Activated CD8-positive, alpha-beta memory T cell treated with anti-CD3 and anti-CD28 coated beads, Interleukin-2, amount 50 U/mL, for 4 hours (primary cell): ENCODE results near the gene ADCY2.

Source experiments
- DNase-seq: peaks from one replicate; pipeline ENCODE4 v3.0.0-alpha.2; 2020

The ADCY2 gene

GRCh38 chr5:7518947-7519560, 123.1 kb downstream of the ADCY2 start:
- no peak for DNase-seq

GRCh38 chr5:7519564-7519963, 123.6 kb downstream of the ADCY2 start:
- no peak for DNase-seq

- DNase-seq = no peak
Observed at GRCh38 chr5:7529880-7530279, 133.9 kb downstream of the ADCY2 start.

GRCh38 chr5:7533941-7534340, 138.0 kb downstream of the ADCY2 start:
- DNase-seq = no peak

DNA sequence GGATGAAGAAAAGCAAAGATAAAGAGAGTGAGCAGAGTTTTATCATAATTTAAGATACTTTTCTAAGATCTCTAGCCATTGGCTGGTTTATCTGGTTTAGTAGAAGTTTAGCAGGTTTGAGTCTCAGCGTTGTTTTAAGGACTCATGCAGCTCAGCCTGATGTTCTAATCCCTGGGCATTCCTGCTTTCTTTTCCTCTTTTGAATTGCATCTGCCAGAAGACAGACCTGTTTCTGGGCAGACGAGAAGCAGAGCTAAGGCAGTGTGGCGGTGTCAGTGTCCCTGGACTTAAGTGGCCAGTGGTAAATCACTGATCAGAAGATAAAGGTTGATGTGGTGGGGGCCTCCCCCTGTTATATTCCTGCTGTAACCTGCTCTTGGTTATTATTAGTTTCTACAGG, 138.6 kb downstream of the ADCY2 start:
- no peak for DNase-seq

GRCh38 chr5:7537573-7537972, 141.6 kb downstream of the ADCY2 start:
- no peak for DNase-seq

DNA sequence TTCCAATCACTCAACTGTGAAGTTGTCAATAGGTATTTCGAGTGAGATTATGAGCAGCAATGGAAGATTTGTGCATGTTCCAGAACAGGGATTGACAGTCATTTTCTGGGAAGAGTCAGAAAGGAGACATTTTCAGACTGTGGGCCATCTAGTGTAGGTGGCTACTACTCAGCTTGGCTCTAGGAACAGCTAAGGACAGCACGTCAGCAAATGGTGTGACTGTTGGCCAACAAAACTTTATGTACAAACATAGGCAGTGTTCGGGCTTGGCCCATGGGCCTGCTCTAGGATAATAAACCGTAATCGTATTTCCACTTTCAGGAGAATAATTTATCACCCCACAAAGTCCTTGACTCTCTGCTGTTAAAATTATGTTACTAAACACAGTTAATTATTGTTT, 143.6 kb downstream of the ADCY2 start:
- no peak for DNase-seq

DNA sequence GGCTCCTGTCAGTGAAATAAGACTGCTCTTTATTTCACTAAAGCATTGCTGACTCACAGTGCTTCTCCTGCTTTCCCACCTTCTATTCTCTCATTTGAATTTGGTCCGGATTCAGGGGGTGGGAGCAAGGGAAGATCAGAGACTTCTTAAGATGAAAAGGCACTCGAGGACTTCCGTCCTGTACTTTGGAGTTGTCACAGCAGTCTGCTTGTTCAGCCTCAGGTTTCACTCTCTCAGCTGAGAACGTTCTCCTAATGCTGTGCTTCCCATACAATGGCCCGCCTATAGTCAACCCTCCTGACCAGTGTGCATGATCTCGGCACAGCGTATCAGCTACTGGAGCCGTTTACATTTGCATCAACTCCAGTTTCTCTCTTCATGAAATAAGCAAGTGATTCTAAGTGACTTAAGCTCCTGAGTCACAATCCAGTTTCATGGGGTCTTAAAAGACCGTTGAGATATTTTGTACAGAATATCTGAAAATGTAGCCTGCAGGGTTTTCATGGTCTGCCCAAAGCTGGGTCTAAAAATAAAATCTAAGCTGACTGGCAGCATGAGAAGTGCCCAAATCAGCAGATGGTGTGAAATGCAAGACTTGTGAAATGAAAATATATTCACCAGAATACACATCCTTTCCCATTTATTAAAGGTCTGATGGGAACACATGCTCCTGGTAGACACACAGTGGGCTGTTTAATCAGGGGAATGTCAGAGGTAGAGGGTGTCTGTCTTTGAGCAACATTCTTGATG, 145.0 kb downstream of the ADCY2 start:
- no peak for DNase-seq

GRCh38 chr5:7541898-7542297, 146.0 kb downstream of the ADCY2 start:
- DNase-seq = no peak

DNA sequence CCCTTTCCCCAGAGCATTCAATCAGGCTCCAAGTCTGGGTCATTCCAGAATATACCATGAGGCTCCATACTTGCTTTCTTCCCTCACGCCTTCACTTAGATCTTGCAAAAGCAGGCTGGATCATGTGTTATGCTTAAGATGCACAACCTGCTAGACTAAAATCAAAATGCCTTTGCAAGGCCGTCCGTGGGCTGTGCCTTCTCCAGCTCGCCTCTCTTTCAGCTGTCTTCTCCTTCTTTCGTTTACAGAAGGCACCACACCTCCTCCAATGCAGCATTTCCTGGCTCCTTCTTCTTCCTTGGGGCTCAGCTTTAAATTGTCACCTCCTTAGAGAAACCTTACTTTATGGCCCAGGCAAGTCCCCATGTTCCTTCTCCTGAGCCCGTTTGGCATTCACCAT, 150.6 kb downstream of the ADCY2 start:
- no peak for DNase-seq

DNA sequence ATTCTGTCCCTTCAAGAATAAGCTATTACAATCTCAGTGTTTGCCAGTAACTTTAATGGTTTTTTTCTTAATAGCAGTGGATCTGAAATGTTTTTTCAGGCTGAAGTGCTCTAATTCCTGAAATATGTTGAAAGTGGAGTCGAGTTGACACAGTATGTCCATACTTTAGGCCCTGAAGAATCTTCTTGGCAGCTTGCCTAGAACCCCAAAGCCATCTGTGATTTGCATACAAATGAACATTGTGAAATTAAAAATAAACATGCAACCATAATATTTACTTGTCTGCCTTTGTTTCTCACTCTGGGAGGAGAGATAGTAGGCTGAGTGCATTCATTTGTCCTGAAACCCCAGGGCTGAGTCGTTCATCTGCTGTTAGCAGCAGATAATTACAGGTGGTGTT, 152.7 kb downstream of the ADCY2 start:
- no peak for DNase-seq

DNA sequence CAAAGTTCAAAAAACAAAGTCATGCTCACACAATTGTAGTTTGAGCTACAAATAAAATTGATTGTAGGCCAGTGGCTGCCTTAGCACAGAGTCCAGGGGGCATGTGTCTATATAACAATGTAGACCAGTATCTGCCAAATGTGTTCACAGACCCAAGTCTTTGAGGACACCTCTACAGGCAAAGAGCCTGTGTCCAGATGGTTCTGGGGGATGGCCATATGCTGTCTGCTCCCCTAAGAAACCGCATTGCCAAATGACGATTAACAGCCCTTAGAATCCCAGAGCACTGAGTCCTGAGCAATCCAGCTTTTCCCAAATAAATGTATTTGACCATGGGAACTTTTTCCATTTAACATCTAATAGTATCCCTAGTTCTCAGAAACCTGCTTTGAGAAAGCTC, 169.6 kb downstream of the ADCY2 start:
- DNase-seq = no peak

DNA sequence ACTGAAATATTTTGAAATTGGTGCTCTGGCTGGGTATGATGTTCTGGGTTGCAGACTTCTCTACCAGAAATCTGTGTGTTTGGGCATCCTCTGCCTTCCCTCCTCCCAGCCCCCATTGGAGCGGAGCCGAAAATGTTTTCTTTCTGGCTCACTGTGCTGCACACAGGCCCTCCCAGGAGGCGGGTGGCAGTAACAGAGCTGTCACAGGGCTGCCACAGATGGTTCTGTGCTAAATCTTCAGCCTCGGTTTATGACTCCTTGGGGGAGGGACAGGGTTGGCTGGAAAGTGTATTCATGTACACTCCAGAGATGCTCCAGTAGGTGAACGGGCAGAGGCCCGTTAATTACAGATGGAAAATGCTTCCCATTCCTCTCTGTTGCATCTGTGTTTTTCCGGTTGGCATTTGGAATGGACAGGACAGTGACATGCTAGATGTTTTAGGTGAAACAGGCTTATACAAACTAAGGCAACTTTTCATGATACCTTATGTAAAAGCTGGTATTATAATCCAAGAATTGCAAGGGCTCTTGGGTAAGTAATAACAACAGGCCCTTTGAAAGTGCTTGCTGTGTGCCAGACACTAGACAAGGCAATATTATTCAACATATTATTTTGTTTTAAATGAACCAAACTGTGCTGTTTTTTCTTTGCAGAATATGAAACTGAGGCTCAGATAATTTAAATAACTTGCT, 180.2 kb downstream of the ADCY2 start:
- DNase-seq = no peak

DNA sequence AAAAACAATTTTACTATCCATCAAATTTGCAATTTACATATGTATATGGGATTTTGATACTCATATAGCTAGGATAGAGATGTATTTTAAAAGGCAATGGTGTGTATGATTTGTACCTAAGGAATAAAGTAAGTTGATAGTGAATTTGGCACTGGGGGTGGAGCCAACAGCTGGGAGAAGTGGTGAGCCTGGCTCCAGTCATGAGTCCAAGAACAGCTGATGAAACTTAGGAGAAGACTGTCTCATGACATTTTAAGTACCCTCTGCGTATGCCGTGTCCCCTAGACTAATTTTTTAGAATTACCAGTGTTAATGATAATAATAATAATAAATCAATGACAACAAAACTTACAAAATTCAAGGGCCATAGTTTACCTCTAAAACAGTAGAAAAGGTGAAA, 181.4 kb downstream of the ADCY2 start:
- no peak for DNase-seq

DNA sequence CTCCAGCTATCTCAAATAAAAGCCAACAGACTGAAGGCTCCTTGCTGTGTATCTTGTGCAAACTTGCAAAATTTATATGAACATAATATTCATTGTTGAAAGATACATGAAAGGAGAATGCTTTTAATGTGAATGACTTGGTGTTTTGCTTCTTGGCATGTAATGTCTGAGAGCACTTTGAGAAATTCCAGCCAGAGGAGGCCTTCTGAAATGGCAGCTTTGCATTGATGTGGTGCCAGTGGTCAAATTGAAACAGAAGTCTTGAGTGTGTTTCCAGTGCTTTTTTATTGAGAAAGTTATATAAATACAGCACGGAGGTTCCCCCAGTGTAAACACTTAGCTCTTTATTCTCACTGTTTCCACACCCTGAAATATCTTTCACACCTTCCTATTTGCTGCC, 182.1 kb downstream of the ADCY2 start:
- DNase-seq = no peak

DNA sequence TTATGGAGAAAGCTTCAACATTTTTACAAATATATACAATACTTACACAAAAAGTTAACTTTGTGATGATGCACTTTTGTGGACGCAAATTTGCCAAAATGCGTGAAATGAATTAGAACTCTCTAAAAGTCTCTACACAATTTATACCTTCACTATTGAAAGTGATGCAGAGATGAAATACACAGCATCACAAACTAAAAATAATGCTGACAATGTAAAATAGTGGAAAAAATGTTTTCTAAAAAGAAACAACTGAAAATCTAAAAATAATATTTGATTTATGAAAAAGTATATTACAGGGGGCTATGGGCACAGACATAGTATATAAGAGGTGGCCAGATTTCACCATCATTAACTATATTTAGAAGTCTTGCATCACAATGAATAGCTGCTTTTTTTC, 188.8 kb downstream of the ADCY2 start:
- no peak for DNase-seq

- no peak for DNase-seq
Observed at GRCh38 chr5:7585807-7586206, 189.9 kb downstream of the ADCY2 start.

DNA sequence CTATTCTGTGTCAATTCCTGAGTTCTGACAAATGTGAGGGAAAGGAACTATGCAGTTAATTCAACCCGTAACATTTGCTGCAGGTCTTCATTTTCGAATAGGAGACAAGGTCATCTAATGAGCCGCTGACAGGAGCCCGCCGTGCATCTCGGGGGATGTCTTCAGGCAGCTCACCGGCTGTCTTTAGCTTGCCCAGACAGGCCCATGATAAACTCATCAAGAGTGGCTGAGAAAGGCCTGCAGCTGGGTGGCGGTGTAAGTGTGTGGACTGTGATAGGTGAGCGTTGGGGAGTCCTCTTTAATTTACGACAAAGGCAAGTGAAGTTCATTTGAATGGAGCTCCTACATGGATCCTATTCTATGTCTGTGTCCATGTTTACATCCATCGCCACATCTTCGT, 190.5 kb downstream of the ADCY2 start:
- DNase-seq = no peak

GRCh38 chr5:7589800-7590199, 193.9 kb downstream of the ADCY2 start:
- no peak for DNase-seq

- no peak for DNase-seq
Observed at GRCh38 chr5:7592910-7593309, 197.0 kb downstream of the ADCY2 start.

DNA sequence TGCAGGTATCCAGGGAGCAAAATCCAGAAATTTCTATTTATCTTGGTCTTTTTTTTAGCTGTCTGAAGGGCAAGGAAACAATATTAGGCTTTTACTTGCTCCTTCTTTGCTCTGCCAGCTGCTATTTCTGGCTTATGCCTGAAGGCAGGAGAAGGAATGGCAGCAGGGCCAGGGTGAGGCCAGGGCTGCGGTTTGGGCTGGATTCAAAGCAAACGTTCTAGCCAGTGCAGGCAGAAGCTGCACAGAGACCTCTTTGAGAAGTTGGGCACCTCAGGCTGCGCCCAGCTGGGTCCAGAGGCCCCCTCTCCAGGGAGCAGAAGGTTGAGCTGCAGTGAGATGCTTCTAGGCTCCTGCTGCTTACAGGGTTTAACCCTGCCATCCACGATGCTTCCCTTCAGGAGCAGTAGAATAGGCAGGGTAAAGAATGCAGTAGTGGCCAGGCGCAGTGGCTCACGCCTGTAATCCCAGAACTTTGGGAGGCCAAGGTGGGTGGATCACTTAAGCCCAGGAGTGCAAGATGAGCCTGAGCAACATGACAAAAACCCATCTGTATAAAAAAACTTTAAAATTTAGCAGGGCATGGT, 201.2 kb downstream of the ADCY2 start:
- DNase-seq = no peak

- no peak for DNase-seq
Observed at GRCh38 chr5:7606840-7607465, 211.0 kb downstream of the ADCY2 start.

DNA sequence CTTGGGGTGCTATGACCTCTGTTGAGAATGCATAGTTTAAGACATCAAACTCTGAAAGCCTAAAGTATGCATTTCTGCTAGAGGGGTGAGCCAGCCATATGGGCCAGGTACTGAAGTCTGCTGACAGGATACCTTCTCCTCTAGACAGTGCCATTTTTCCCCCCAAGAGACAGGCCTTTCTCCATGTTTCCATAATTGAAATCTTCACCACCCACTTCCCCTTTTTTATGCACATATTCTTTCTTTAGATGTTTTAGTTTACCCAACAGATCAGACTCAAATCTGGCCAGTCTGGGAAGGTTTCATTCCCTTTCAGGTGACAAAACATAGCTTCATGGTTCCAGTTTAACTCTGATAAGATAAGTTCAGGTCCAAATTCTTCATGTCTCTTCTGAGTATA, 212.8 kb downstream of the ADCY2 start:
- no peak for DNase-seq

DNA sequence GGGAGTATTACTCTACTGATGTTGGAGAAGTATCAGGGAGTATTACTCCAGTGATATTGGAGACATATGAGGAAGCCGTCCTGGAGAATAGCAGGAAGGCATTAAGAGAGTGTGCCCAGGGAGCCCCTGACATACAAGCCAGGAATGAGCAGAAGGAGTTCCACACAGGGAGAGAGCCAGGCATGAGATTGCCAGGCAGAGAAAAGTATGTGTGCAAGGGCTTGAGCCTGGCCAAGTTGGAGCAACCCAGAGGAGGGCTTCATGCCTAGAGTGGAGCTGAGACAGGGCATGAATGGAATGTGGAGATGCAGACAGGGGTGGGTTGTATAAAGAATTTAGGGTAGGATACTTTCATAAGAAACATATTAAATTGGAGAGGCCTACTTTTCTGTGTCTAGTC, 213.8 kb downstream of the ADCY2 start:
- no peak for DNase-seq
